GM18909 (cell line): ENCODE results near the gene TCEAL7.

Experiments
- ATAC-seq: cut with Tn5 transposase; IDR thresholded peaks from one replicate; pipeline ENCODE4 v1.9.1; 2021; ENCODE audit warnings: mild to moderate bottlenecking; ENCODE audit not compliant: unreplicated experiment, poor library complexity

Gene TCEAL7

DNA sequence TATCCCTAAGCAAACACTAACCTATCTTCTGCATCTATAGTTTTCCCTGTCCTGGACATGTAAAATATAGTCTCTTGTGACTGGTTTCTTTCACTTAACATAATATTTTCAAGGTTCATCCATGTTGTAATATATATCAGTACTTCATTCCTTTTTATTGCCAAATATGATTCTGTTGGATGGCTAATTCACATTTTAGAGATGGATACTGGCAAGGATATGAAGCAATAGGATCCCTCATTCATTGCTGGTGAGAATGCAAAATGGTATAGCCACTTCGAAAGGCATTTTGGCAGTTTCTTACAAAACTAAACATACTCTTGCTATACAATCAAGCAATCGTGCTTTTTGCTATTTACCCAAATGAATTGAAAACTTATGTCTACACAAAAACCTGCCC, 33.0 kb downstream of the TCEAL7 start:
- ATAC-seq: no peak

DNA sequence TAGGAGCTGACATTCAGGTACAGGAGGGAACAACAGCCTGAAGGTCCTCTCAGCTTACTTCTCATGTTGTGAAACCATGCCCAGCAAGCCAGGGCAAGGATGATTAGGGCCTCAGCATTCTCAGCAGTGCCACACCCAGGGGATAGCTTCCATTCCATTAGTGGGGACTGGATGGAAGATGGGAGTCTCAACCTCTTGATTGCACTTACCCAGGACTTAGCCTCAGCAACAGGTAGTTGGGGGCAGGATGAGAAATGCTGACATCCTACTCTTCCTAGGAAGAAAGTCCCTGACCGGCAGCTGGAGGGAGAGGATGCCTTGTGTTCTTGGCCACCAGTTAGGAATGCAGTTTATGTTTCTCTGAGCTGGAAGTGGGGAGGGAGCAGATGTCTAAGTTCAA, 37.5 kb downstream of the TCEAL7 start:
- no peak for ATAC-seq

DNA sequence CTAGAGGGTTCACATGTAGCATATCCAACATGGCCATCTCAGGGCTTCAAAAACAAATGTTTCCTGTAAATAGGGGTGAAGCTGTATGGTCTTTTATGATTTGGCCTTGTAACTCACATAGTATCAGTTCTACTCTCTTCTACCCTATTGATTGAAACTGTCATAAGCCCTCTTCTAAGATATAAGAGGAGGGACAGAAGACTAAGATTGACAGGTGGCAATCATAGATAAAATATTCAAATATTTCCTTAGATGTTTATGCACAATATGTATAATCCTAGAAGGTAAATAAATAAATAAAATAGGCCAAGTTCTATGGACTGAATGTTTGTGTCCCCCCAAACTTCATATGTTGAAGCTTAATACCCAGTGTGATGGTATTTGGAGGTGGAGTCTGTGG, 39.4 kb downstream of the TCEAL7 start:
- ATAC-seq: no peak

DNA sequence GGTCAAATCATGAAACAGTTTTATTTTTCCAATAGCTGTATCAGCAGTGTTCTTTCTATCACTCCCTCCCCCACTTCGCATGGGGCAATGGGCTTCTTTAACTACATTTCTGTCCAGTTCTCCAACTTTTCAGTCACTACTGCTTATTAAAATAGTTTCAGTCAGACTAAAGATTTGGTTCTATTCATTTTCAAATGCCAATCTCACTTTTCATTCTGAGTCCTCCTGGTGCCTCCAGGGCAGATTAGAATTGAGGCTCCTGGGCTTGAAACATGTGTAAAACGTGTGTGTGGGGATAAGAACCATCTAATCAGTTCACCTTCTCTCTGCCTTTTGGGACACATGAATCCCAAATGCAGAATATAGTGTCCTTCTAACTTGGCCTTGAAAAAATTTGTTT, 42.8 kb downstream of the TCEAL7 start:
- no peak for ATAC-seq

DNA sequence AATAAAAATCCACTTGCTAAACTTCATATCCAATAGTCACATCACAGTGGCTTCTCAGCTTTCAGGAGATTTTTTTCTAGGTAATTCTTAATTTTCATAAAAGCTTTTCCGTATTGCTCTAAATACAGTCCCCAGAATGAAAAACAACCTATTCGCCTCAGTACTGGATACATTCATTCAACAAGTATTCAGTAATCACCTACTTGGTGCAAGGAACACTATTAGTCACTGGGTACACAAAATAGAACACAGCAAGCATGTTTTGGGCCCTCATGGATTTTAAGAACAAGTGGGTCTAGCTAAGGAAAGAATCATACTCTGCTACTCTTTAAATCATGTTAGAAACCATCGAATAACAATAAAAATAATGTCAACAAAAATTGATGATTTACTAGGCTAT, 43.5 kb downstream of the TCEAL7 start:
- ATAC-seq: no peak

DNA sequence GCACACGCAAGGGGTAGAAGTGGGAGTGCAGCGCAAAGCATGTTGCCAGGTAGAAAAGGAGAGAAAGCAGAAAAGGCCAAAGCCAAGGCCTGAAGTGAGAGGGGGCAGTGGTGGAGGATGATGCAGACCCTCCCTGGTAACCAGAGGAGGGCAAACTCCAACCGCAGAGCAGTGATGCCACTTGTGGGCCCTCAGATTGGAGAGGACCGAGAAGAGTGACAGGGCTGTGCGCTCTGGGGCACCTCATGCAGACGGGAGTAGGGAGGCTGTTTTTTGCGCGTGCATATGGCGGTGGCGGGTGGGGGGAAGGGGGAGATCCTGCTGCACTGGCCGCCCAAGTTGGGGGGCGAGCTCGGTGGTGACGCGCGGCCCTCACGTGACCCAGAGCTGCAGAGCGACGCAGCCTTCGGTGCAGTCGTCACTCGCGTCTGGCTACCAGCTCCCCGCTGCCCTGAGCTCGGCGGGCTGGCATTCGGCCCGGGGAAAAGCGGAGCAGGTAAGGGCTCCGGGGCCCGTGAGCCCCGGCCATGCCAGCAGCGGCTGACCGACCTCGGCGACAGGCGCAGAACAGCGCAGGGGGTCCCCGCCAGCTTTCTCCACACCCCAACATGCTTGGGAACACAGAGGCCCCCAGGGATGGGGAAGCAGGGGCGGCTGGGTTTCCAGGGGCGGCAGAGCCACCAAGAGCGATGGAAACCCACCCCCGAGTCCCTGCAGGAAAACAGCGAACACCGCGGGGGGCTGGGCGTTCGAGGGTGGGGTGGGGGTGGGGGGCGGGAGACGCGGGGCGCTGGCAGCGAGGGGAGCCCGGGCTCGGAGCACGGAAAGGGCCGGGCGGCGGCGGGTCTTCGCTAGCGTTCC, 46.3 kb downstream of the TCEAL7 start, which contains the start of gene BEX3:
TSS of gene BEX3 (plus strand) at position 421 of the 861 bp plus-strand sequence. CDS start 984 bp downstream, outside the sequence.
- ATAC-seq: no peak

DNA sequence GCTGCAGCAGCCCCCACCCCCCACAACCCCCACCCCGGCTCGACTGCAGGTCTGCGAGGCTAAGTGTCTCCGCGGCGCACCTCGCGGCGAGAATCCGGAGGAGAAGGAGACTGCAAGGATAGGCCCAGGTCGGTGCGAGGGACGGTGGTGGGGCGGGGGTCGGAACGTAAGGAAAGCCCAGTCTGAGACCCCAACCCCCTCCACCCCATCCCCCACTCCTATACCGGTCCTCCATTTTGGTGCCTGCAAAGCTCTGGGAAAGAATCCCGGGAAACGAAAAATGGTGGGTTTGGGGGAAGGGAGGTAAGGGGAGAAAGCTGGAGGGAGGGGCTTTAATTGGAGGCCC, 46.9 kb downstream of the TCEAL7 start:
- ATAC-seq: no peak

DNA sequence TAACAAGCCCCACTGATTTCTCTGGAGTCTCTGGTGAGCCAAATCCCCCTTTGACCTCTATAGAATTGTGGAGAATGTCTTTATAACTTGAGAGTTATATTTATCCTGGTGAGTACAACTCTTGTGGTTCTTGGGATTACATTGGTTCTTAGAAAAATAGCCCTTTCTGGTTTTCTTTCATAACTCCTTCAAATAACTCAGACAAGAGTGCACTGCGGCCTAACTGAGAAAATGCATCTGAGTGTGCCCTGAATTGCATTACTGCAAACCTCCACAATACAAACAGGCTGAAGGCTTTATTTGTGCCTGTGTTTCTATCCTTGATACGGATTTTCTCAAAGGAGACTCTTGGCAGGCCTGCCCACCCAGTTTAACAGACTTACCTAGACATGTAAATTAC, 49.0 kb downstream of the TCEAL7 start:
- no peak for ATAC-seq
